Stimulated activated CD8-positive, alpha-beta memory T cell treated with anti-CD3 and anti-CD28 coated beads, Interleukin-7, amount 100 ng/mL, for 24 hours (primary cell): ENCODE data around the gene NDUFAF5.
"Not testable (repeated sequence)": the region's sequence is repeated elsewhere in the genome, so short reads cannot be mapped to it uniquely, and the experiment has no call there.

ENCODE experiments used
- DNase-seq: peaks from one replicate; pipeline ENCODE4 v3.0.0-alpha.2; 2020; ENCODE audit warnings: low read depth

The NDUFAF5 gene, protein sequence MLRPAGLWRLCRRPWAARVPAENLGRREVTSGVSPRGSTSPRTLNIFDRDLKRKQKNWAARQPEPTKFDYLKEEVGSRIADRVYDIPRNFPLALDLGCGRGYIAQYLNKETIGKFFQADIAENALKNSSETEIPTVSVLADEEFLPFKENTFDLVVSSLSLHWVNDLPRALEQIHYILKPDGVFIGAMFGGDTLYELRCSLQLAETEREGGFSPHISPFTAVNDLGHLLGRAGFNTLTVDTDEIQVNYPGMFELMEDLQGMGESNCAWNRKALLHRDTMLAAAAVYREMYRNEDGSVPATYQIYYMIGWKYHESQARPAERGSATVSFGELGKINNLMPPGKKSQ

DNA sequence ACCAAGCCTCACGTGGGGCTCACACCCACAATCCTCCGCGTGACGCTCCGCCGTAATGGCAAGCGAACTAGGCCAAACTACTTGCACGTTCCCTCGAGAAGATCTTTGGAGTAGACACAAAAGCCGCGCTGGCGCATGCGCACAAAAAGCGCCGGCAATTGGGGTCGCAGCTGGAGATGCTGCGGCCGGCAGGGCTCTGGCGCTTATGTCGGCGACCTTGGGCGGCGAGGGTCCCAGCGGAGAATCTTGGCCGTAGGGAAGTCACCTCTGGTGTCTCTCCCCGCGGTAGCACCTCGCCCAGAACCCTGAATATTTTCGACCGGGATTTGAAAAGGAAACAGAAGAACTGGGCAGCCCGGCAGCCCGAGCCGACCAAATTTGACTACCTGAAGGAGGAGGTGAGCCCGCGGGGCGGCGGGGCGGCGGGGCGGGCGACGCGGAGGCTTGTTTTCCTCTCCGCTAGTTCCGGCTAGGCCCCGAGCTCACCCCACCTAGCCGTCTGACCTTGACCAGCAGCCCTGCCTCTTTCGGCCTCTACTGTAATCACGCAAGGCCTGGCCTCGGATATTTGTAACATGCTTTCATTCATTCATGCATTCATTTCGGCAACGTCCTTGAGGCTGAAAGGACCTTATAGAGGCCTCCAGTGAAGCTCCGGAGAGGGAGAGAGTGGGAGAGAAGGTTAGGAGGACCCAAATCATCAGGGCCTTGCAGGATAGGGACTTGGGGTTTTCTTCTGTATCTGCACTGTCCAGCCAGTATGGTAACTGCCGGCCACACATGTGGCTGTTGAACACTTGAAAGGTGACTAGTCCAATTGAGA, at the start of gene NDUFAF5, which contains the start of gene ESF1:
NDUFAF5 (plus strand) TSS at position 136 of the 823 bp plus-strand sequence; CDS start at position 177, 41 bp downstream.
ESF1 (minus strand) TSS at position 27 of the 823 bp plus-strand sequence. CDS start 1,779 bp downstream, outside the sequence.
- peak; percentile 84 for DNase-seq

DNA sequence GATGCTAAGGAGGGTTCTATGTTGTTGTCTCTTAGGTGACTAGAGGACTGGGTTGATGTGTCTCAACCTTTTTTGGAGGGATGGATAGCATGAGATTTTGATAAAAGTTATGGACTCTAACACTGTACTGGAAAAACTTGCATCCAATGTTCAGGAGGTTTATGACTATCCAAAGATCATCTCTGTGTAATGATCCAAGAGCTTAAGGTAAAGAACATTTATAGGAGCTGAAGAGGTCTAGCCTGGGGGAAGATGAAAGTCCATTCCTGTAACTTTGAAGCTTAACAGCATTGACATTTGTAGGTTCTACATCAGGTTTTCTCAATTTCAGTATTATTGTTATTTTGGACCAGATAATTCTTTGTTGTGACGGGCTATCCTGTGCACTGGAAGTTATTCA, 49.0 kb upstream of the NDUFAF5 start:
- DNase-seq: no peak

DNA sequence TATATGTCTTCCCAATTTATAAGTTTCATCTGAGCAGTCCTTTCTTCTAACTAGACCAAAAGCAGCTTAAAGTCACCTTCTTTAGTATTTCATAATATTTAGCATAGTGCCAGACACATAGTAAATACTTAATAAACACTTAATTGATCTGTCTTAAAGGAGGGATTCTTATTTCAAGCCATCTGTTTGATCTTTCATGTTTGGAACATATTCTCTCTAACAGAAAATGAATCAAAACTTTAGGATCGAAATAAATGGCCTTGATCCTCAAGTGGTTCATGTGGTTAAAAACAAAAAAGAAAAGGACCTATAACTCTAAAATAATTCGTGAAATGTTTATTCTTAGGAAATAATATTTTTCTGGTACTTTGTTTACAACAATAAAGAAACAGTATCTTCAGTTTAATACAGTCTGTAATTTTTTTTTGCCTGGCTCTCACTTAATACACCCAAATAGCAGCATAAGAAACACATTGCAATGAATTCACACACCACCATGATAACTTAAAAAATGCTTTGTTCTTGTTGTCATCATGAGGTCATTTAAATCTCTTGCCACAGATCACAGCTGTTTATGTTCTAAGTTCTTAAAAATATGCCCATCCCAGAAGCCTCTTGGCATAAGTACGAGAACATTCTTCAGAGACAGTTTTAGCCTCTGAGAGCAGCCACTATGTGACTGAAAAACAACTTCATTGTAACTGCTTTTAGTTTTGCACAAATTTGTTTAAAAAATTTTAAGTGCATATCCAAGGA, 48.2 kb upstream of the NDUFAF5 start:
- DNase-seq: no peak

DNA sequence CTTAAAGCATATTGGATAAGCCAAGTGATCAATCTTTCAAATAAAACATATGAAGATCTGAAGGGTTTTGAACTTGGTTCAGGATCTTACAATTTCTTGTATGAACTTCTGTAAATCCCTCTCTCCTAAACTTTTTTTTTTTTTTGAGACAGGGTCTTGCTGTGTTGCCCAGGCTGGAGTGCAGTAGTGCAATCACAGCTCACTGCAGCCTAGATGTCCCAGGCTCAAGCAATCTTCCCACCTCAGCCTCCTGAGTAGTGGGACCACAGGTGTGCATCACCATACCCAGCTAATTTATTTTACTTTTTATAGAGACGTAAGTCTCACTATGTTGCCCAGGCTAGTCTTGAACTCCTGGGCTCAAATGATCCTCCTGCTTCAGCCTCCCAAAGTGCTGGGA, 46.6 kb upstream of the NDUFAF5 start:
- DNase-seq: not testable (repeated sequence)

DNA sequence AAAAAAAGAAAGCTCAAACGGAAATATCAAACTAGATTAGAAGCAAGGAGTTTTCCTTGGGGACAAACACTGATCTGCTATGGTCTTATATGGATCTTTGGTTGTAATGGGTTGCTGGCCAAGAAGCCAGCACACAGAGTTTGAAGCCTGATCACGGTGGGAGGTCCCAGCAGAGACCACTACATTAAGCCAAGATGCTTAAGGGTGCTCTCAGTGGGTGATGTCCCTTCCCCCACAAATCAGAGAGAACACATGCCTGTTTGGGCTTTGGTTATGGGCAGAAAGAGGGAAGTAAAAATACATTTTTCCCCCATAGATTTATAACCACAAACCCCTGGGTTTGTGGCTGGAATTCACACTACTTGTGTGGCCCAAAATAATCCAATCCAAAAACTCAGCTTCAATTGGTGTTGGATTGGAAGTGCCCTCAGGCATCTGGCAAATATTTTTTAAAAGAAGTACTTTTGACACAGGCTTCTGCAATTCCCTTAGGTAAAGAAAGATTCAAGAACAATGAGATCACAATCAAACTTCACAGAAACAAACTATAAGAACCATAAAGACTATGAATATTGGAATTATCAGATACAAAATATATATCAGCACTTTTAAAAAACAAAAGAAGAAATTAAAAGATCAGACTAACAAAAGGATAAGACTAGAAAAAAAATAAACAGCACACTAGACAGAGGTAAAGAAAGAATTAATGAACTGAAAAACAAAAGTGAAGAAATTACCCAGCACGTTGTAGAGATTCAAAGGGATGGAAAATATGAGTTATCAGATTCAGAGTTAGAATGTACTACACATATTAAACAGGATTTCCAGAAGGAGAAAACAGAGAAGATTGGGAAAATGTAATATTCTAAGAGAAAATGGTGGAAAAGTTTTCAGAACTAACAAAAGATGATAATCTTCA, 44.8 kb upstream of the NDUFAF5 start:
- no peak for DNase-seq

DNA sequence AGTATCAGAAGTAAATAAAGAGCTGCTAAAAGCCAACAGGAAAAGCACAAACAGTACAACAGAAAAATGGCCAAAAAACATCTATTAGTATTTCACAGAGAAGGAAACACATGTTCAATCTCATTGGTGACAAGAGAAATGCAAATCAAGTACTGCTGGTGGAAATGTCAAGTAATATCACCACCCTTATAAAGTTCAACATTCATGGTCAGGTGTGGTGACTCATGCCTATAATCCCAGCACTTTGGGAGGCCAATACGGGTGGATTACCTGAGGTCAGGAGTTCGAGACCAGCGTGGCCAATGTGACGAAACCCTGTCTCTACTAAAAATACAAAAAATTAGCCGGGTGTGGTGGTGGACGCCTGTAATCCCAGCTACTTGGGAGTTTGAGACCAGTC, 42.9 kb upstream of the NDUFAF5 start:
- DNase-seq: no peak

DNA sequence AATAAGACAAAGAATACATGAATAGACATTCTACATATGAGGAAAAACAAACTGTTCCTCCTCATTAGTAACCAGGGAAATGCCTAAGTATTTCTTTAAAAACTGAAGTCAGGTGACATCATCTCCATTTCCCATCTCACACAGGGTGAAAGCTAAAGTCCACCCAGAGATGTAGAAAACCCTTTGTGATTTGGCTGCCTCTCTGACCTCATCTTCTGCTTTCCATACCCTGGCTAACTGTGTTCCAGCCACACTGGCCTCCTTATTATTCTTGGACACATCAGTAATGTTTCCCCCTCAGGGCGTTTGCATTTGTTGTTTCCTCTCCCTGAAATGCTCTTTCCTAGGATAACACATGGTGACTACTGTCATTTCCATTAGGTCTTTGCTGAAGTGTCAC, 40.5 kb upstream of the NDUFAF5 start:
- DNase-seq: no peak

DNA sequence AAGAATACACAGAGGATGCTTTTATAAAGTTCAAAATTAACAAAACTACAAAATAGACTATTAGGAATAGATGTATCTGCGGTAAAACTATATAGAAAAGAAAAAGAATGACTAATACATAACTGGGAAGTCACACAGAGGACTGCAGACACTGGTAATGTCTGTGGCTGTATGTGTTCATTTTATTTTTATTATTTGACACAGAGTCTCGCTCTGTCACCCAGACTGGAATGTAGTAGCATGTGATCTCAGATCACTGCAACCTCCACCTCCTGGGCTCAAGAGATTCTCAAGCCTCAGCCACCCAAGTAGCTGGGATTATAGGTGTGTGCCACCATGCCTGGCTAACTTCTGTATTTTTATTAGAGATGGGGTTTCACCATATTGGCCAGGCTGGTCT, 39.0 kb upstream of the NDUFAF5 start:
- DNase-seq: no peak

DNA sequence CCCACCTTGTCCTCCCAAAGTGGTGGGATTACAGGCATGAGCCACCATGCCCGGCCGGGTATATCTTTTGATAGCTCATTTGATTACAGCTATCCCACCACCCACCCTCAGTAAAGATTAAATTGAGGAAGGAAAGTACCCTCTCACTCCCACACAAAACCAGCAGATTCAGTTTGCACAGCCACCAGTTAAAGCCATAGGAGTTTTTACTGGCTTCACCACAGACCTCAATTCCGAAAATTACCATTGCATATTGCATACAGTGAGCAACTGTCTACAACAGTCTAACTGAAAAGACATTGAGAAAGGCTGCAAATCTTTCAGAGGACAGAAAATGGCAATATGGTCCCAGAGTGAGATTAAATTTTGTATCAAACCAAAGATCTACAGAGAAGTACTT, 35.0 kb upstream of the NDUFAF5 start:
- no peak for DNase-seq

DNA sequence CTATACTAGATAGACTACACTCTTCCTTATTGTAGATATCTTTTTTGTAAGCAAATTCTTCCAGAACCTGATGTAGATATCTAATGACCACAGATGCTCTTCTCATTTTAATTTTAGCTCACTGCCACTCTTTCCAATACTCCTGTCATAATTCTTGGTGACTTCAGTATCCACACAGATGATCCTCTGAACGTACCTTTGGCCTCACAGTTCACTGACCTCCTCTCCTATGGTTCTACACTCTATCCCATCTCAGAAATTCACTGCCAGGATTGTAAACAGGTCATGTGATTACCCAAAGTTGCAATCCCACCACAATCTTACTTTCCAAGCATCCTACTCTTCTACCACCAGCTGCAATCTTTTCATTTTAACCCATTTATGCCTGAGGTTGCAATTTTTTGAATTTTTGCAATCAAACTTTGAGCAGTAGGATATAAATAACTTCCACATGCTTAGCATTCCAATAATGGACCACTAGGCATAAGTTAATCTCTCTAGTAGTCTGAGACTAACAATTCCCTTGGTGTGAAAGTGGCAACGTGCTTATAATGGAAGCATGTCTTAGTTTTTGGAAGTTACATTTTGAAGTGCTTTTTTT, 31.3 kb upstream of the NDUFAF5 start:
- no peak for DNase-seq

DNA sequence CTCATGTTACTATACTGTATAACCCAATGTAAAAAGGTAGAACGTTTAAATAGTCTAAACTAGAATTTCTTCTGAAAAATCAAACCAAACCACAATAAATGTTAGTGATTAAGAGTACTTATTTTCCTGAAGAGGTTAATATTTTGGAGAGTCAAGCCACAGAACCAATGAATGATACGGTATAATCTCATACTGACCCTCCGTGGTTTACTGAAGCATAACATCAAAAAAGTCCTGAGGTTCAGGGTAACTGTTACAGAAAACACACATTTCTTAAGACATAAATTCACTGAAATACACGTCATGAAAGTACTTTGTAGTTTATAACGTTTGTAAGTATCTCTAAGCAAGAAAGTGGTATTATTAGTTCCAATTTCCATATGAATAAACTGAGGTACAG, 29.0 kb upstream of the NDUFAF5 start:
- DNase-seq: no peak

DNA sequence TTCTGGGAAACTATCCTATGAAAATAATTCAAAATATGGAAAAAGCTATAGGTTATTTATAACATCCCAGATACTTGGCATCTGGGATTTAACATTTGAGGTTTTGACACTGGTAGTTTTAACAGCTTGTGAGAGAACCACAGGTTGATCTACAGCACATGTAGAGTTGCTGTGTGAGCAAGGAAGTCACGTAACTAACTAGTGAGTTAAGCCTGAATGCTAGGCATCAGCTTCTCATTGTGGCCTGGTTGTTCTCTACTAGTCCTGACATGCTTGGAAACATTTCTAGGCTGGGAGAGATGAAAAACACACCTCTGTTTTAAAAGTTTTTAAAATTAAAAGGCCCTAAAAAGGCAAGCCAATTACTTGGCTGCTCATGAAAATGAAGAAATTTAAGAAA, 28.3 kb upstream of the NDUFAF5 start:
- DNase-seq: no peak

DNA sequence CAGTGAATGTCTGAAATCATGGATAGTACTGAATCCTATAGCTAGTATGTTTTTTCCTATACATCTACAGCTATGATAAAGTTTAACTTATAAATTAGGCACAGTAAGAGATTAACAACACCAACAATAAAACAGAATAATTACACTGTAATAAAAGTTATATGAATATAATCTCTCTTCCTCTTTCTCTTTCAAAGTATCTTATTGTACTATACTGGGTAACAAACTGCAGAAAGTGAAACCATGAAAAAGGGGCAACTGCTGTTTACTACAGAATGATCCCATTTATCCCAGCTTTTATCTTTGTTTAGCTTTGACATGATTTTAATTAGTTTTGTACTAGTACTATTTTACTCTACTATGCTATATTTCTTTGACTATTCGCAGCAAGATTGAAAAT, 25.9 kb upstream of the NDUFAF5 start:
- no peak for DNase-seq

DNA sequence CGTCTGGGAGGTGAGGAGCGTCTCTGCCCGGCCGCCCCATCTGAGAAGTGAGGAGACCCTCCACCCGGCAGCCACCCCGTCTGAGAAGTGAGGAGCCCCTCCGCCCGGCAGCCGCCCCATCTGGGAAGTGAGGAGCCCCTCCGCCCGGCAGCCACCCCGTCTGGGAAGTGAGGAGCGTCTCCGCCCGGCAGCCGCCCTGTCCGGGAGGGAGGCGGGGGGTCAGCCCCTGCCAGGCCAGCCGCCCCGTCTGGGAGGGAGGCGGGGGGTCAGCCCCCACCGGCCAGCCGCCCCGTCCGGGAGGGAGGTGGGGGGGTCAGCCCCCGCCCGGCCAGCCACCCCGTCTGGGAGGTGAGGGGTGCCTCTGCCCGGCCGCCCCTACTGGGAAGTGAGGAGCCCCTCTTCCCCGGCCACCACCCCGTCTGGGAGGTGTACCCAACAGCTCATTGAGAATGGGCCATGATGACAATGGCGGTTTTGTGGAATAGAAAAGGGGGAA, 24.3 kb upstream of the NDUFAF5 start:
- not testable (repeated sequence) for DNase-seq

DNA sequence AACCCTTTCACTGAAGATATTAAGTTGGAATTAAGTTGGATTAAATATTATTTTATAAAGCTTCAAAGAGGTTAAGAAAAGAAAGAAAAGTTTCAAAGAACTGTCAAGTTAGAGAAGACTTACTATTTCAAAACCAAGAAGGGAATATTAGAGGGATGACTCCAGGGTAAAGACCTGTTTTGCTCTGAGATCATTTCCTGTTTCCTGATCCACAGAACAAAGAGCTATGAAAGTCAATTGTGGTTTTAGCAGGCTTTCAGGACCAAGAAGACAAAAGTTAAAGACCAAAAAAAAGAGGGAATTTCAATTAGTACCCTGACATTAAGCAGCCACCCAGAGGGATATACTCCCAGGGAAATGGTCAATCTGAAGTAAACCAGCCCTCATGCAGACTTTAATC, 19.5 kb upstream of the NDUFAF5 start:
- DNase-seq: no peak

DNA sequence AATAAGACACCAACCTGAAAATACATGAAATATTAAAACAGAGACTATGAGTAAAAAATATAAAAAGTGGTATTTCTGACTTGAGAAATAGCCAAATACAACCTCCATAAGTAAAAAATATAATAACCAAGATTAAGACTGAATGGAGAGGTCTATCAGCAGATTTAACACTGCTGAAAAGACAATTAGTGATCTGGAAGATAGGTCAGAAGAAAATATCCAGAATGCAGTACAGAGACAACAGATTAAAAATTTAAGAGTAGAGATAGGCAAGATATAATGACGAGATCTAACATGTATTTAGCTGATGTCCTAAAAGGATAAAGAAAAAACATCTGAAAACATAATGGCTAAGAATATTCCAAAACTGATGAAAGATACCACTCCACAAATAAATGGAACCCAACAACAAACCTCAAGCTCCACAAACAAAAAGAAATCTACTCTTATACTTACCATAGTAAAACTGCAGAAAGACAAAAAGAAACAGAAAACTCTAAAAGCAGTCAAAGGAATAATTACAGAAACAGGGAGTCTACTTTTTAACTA, 18.9 kb upstream of the NDUFAF5 start:
- DNase-seq: no peak

DNA sequence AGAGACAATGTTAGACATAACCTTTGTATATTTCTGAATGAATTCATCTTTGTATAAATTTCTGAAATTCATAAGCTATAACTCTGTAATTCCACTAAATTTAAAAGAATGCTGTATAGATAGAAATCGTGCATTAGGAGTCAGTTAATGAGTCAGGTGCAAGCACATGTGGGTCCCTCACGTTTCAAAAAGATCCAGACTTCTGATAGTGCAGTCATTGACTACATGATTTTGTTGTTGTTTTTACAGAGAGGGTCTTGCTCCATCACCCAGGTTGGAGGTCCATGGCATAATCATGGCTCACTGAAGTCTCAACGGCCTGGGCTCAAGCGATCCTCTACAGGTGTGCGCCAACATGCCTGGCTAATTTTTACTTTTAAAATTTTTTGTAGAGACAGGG, 14.7 kb upstream of the NDUFAF5 start:
- DNase-seq: no peak

DNA sequence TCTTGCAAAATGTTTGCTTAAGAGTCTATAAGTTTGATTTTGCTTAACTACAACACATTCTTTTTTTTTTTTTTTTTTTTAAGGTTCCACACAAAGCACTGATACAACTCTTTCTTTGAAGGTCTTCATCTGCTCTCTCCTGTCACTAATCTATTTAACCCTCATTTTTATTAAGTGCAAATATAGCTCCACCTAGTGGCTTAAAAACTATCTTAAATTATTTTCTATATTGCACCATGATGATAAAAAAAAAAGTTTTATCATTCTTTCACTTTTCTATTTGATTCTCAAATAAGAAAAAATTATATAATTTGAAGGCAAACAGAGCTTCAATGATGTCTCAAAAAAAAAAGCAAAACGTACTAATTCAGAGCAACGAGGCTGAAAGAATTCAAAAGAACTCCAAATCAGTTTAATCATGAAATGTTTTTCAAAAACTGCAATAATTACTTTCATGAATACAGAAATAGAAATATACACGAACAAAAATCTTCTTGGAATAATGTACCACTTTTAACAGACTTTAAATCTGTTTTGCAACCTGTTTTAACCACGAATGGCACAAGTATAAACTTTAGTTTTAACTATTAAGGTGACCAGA, 12.9 kb upstream of the NDUFAF5 start:
- no peak for DNase-seq

DNA sequence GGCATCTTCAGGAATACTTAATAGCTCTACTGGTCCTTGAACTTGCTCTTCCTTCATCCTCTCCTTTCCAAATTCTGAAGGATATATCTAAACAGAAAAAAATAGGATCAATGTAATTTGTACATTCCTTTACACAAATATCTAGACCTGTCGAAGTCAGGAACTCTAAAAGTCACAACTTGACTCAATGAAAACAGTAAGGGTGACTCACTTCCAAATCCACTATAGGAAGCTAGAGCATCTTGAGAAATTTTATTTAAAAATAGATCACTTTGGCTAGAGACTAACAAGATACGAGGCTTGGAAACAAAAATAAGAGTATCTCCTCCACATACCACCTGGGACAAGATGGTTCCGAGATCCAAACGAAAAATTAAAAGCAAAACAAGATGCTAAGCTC, 12.3 kb upstream of the NDUFAF5 start:
- DNase-seq: no peak

DNA sequence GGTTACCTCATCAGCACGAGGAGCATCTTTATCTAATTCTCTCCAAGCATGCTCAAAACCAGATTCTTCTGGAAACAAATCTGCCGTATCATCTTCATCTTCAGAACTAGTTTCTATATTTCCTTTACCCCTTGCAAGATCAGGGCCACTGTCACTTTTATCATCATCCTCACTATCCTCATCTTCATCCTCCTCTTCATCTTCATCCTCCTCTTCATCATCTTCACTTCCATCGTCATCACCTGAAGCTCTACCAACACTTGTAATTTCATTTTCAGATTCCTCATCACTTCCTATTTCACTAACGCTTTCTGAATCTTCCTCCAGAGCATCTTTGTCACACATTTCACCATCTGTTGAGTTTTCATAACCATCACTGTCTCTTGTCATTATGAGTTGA, 9.0 kb upstream of the NDUFAF5 start:
- DNase-seq: no peak
